SIG-M5 (cell line): ENCODE data around the gene CES3.
"Not testable (repeated sequence)": the region's sequence is repeated elsewhere in the genome, so short reads cannot be mapped to it uniquely, and the experiment has no call there.

Experiments
- DNase-seq: peaks from one replicate; lab custom pipeline; 2025; lab: John Stamatoyannopoulos, UW

CES3 gene

GRCh38 chr16:66946974-66947301 is 14.1 kb upstream of the CES3 start:
- no peak for DNase-seq

- DNase-seq = peak; percentile 29
These were observed 13.6 kb upstream of the CES3 start for GRCh38 chr16:66947302-66948065.

GRCh38 chr16:66948134-66948836 is 12.8 kb upstream of the CES3 start:
- no peak for DNase-seq

- no peak for DNase-seq
These were observed 12.2 kb upstream of the CES3 start for GRCh38 chr16:66948837-66949225.

- DNase-seq = no peak
These were observed 11.6 kb upstream of the CES3 start for GRCh38 chr16:66949472-66949871.

- no peak for DNase-seq
These were observed 10.6 kb upstream of the CES3 start for GRCh38 chr16:66950437-66950836.

GRCh38 chr16:66950971-66951790 is 9.9 kb upstream of the CES3 start:
- no peak for DNase-seq

GRCh38 chr16:66952430-66953110 is 8.5 kb upstream of the CES3 start:
- DNase-seq = no peak

GRCh38 chr16:66953462-66954096 is 7.5 kb upstream of the CES3 start:
- DNase-seq = no peak

- DNase-seq = no peak
These were observed 6.9 kb upstream of the CES3 start for GRCh38 chr16:66954097-66954659.

- DNase-seq = not testable (repeated sequence)
These were observed 5.5 kb upstream of the CES3 start for GRCh38 chr16:66955363-66956153.

- DNase-seq = not testable (repeated sequence)
These were observed 5.0 kb upstream of the CES3 start for GRCh38 chr16:66956154-66956457.

GRCh38 chr16:66958857-66959703 is 2.0 kb upstream of the CES3 start:
- no peak for DNase-seq

GRCh38 chr16:66959704-66960161 is 1.3 kb upstream of the CES3 start:
- DNase-seq = no peak

GRCh38 chr16:66960270-66960669 is 796 bp upstream of the CES3 start:
- DNase-seq = no peak

GRCh38 chr16:66961914-66962313 is 848 bp downstream of the CES3 start:
- no peak for DNase-seq

GRCh38 chr16:66964049-66964448 is 3.0 kb downstream of the CES3 start:
- no peak for DNase-seq

- no peak for DNase-seq
These were observed 7.8 kb downstream of the CES3 start for GRCh38 chr16:66968847-66969246.

GRCh38 chr16:66970775-66971720 is 10.0 kb downstream of the CES3 start:
- DNase-seq = no peak
